Fibroblast of villous mesenchyme (primary cell): ENCODE results near the gene NEK1. TPM values are rescaled to one million over a fixed set of nuclear protein-coding genes. Genes with fewer than 3 reads are reported as not detected.
A peak's percentile ranks its signal among the peaks of the same experiment; 100 is the strongest.

Experiments
- DNase-seq: peaks from one replicate; pipeline ENCODE4 v3.0.0-alpha.2; 2010; ENCODE audit warnings: low read depth
- H3K4me3 ChIP-seq: 2 replicates; pipeline ENCODE4 v1.5.1; 2011; ENCODE audit warnings: low read depth, mild to moderate bottlenecking, low read length
- total RNA-seq: library from RNA; depleted of rRNA; stranded (reverse); fragments of >200 nt; gene quantifications from 2 replicates; pipeline ENCODE4 v1.2.3, GENCODE V29; 2012
- TF ChIP-seq, protein P1 (sequence below): IDR thresholded peaks from 2 replicates; pipeline ENCODE4 v1.5.1; 2012; ENCODE audit warnings: low read depth, mild to moderate bottlenecking, low read length; ENCODE audit not compliant: insufficient read depth

Gene NEK1
- total RNA-seq, 1 donor: 11.2 TPM

- DNase-seq: no peak
- TF ChIP-seq, protein P1, sequence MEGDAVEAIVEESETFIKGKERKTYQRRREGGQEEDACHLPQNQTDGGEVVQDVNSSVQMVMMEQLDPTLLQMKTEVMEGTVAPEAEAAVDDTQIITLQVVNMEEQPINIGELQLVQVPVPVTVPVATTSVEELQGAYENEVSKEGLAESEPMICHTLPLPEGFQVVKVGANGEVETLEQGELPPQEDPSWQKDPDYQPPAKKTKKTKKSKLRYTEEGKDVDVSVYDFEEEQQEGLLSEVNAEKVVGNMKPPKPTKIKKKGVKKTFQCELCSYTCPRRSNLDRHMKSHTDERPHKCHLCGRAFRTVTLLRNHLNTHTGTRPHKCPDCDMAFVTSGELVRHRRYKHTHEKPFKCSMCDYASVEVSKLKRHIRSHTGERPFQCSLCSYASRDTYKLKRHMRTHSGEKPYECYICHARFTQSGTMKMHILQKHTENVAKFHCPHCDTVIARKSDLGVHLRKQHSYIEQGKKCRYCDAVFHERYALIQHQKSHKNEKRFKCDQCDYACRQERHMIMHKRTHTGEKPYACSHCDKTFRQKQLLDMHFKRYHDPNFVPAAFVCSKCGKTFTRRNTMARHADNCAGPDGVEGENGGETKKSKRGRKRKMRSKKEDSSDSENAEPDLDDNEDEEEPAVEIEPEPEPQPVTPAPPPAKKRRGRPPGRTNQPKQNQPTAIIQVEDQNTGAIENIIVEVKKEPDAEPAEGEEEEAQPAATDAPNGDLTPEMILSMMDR: no peak
These were observed 239.6 kb downstream of the NEK1 start for GRCh38 chr4:169372791-169373190.

DNA sequence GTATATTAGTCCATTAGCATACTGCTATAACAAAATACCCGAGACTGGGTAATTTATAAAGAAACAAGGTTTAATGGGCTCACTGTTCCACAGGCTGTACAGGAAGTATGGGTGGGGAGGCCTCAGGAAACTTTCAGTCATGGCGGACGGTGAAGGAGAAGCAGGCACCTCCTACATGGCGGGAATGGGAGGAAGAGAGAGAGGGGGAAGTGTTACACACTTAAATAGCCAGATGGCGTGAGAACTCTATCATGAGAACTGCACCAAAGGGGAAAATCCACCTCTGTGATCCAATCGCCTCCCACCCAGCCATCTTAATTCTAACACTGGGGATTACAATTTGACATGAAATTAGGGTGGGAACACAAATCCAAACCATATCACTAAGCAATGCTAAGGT, 242.7 kb downstream of the NEK1 start:
- TF ChIP-seq, protein P1: no peak
- H3K4me3 ChIP-seq: no peak overlapping the region
- no peak for DNase-seq

More at GRCh38 chr4:169372791-169373190, 239.6 kb downstream of the NEK1 start:
- no peak overlapping the region for H3K4me3 ChIP-seq

DNA sequence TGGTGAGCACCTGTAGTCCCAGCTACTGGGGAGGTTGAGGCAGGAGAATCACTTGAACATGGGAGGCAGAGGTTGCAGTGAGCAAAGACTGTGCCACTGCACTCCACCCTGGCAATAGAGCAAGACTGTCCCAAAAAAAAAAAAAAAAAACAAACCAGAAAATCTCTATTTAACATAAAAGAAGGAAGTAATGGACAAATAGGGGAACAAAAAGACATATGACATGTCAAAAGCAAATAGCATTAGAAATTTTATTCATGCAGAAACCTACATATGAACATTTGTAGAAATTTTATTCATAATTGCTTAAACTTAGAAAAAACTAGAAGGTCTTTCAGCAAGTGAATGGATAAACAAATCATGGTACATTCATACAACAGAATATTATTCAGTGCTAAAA, 244.6 kb downstream of the NEK1 start:
- TF ChIP-seq, protein P1: no peak
- H3K4me3 ChIP-seq: no peak overlapping the region
- DNase-seq: no peak

DNA sequence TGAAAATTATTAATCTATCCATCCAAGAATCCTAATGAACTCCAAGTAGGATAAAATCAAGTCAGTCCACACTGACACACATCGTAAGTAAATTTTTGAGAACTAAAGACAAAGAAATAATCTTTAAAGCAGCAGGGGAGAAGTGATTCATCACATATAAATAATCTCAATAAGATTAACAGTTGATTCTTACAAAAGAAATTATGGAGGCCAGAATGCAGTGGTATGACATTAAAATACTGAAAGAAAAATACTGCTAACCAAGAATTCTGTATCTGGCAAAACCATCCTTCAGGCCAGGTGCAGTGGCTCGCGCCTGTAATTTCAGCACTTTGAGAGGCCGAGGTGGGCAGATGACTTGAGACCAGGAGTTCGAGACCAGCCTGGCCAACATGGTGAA, 245.6 kb downstream of the NEK1 start:
- no peak overlapping the region for H3K4me3 ChIP-seq
- no peak for DNase-seq
- TF ChIP-seq, protein P1: no peak

DNA sequence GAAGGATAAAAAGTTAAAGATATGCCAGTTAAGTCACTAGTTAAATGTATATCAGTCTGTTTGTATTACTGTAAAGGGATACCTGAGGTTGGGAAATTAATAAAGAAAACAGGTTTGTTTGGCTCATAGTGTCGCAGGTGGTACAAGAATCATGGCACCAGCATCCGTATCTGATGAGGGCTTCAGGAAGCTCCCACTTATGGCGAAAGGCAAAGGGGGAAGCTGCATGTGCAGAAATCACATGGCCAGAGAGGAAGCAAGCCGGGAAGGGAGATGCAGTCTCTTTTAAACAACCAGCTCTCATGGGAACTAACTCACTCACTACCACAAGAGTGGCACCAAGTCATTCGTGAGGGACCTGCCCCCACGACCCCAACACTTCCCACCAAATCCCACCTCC, 249.8 kb downstream of the NEK1 start:
- no peak overlapping the region for H3K4me3 ChIP-seq
- TF ChIP-seq, protein P1: no peak
- DNase-seq: no peak

DNA sequence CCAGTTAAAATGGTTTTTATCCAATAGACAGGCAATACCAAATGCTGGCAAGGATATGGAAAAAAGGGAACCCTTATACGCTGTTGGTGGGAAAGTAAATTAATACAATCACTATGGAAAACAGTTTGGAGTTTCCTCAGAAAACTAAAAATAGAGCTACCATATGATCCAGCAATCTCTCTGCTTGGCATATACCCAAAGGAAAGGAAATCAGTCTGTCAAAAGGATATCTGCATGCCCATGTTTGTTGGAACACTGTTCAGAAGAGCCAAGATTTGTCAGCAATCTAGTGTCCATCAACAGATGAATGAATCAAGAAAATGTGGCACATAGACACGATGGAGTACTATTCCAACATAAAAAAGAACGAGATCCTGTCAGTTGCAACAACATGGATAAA, 250.6 kb downstream of the NEK1 start:
- TF ChIP-seq, protein P1: no peak
- H3K4me3 ChIP-seq: no peak overlapping the region
- DNase-seq: no peak

- H3K4me3 ChIP-seq: no peak overlapping the region
- TF ChIP-seq, protein P1: no peak
- peak; percentile 54 for DNase-seq
These were observed 252.4 kb downstream of the NEK1 start for GRCh38 chr4:169359961-169360360.
